ENCODE results near the gene RPS6KB1. TPM values are rescaled to one million over a fixed set of nuclear protein-coding genes. Genes with fewer than 3 reads are reported as not detected.

RPS6KB1 gene
- total and polyA plus RNA-seq, 2 of the 8 experiments (the other 6 are each of a cell fraction or from before 2014, with no cell fraction given), result 3.4 to 28.4 TPM

DNA sequence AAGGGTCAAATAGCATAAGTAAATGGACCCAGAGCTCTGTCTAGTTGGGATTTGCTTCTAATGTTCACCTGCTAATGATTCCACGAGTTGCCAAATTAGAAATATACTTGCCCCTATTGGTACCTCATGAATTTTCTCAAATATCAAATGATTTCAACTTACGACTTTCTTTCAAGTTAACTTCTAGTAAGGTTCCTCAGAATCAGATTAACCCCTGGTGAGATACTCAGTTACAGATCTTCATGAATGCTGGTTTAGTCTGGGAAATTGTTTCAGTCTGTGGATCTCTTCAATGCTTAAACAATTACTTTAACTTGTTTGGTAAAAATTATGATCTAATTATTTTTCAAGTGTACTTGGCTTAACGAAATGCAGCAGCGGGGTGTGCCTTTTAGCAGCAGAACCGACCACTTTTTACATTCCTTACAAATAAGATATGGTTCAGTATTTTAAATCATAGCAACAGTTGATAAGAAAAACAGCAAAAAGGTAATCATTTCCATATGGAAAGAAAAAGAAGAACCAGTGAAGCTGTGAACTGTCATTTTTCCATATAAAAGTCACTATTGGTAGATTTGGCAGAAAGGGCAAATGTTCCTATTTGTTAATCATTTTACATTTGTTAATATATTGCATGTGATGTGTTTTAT is 34.6 kb upstream of the RPS6KB1 start:
- H3K9me3 ChIP-seq (ENCODE audit: insufficient read depth in 2 of 2, low read depth in 1 of 2, low read length in 1 of 2), result no peaks in the 10 kb centered on the region
- no peak overlapping the region for H2AK5ac ChIP-seq (ENCODE audit: low read depth, low read length)
- H3K4ac ChIP-seq (replicated peaks; ENCODE audit: insufficient read length, low read depth, low read length), result no peak overlapping the region
- peaks cover 0 to 7% (median 3%) of the 10 kb centered on the region in 4 experiments; a peak in 4 of 7 replicates for H3K4me1 ChIP-seq (replicated peaks in 1 of 4; ENCODE audit: control insufficient read depth in 3 of 4, insufficient read depth in 4 of 4, low read length in 3 of 4)
- H4K5ac ChIP-seq (ENCODE audit: insufficient read length, low read depth, low read length), result no peak overlapping the region
- no peak overlapping the region for H2BK12ac ChIP-seq (ENCODE audit: low read depth, low read length)
- no peaks in the 10 kb centered on the region for H3K23me2 ChIP-seq (ENCODE audit: low read depth, low read length)
- peaks cover 0 to 17% (median 9%) of the 10 kb centered on the region in 4 experiments; a peak in 5 of 8 replicates for H3K36me3 ChIP-seq (ENCODE audit: control insufficient read depth in 2 of 4, insufficient read depth in 4 of 4, low read length in 3 of 4)
- no peak overlapping the region for H2BK20ac ChIP-seq (ENCODE audit: low read length)
- no peak overlapping the region for H2BK120ac ChIP-seq (replicated peaks; ENCODE audit: low read depth, low read length)
- H3K18ac ChIP-seq (ENCODE audit: extremely low read depth, low read length), result no peak overlapping the region
- H4K8ac ChIP-seq (ENCODE audit: extremely low read depth, insufficient read depth, low read length), result no peak overlapping the region
- TF ChIP-seq SIRT6 (IDR thresholded peaks at IDR 0.05; ENCODE audit: low read length) (no peak), SRF (IDR thresholded peaks at IDR 0.05; ENCODE audit: low read depth, low read length) (no peak), TBP (IDR thresholded peaks at IDR 0.05; ENCODE audit: low read depth, low read length) (no peak), SP1 (IDR thresholded peaks at IDR 0.05; ENCODE audit: low read depth, low read length) (no peak)
- H3K27ac ChIP-seq (ENCODE audit: low read depth, low read length), result no peak overlapping the region
- WGBS, 2 experiments (ENCODE audit: extremely low coverage in 1 of 2, insufficient coverage in 1 of 2, insufficient read length in 1 of 2, insufficient replicate concordance in 2 of 2, low coverage in 1 of 2, low lambda C conversion rate in 2 of 2, missing lambda C conversion rate in 1 of 2), result 87% methylated on average over 5 of the region's 5 CpGs; no CpG with 5 or more reads in 1 of the 2 experiments
- FAIRE-seq, result no peak
- no peak overlapping the region for H2BK15ac ChIP-seq (ENCODE audit: low read length)
- POLR2A ChIA-PET (ENCODE audit: partially characterized antibody), result interaction anchor here (0.6 to 1.6 kb wide), 6 partner anchors 13 to 97 kb away, joined by 3 to 7 read pairs (median 3); no protein-coding TSS in a partner anchor
- no peak overlapping the region for H3K9ac ChIP-seq (replicated peaks in 1 of 4; ENCODE audit: extremely low read depth in 1 of 4, low read depth in 3 of 4, low read length in 3 of 4)
- no peak overlapping the region for H3K4me3 ChIP-seq (ENCODE audit: extremely low read depth in 1 of 4, insufficient read depth in 2 of 4, low read depth in 3 of 4, low read length in 4 of 4)
- no peak overlapping the region for H3K4me2 ChIP-seq (ENCODE audit: insufficient read depth in 1 of 2, low read depth in 2 of 2, low read length in 2 of 2)
- CTCF ChIA-PET (ENCODE audit: partially characterized antibody), result interaction anchor here (0.6 to 1.5 kb wide), 3 partner anchors 17 to 38 kb away, joined by 3 to 4 read pairs (median 3); no protein-coding TSS in a partner anchor
- no peak overlapping the region for H3K23ac ChIP-seq (ENCODE audit: insufficient read length)
- no peaks in the 10 kb centered on the region for H3K79me2 ChIP-seq (ENCODE audit: control insufficient read depth in 1 of 2, insufficient read depth in 2 of 2, low read length in 2 of 2)
- H4K91ac ChIP-seq (replicated peaks; ENCODE audit: insufficient read length, low read length), result no peak overlapping the region
- no peak for DNase-seq (ENCODE audit: low read depth in 1 of 2, low spot score in 2 of 2)
- H2BK5ac ChIP-seq (ENCODE audit: low read depth, low read length), result no peak overlapping the region
- H3K79me1 ChIP-seq (ENCODE audit: low read depth, low read length), result no peaks in the 10 kb centered on the region
- no peak overlapping the region for H2AFZ ChIP-seq (ENCODE audit: low read length)
- H3K56ac ChIP-seq (replicated peaks; ENCODE audit: insufficient read length, low read depth, low read length), result no peak overlapping the region
- no peaks in the 10 kb centered on the region for H4K20me1 ChIP-seq (replicated peaks in 1 of 2; ENCODE audit: control insufficient read depth in 1 of 2, insufficient read depth in 2 of 2, low read length in 2 of 2)
- H3K27me3 ChIP-seq (replicated peaks in 1 of 4; ENCODE audit: control insufficient read depth in 3 of 4, extremely low read depth in 1 of 4, insufficient read depth in 3 of 4, low read length in 3 of 4), result no peaks in the 10 kb centered on the region
- H3K14ac ChIP-seq (ENCODE audit: insufficient read length), result no peak overlapping the region

All from H1 (cell line).